B cell (primary cell): ENCODE results near the gene PHF12.

Experiments used
- EZH2 ChIP-seq: IDR thresholded peaks from 2 replicates; pipeline ENCODE4 v1.6.1; 2012; ENCODE audit warnings: borderline replicate concordance, low read depth, mild to moderate bottlenecking, moderate library complexity, low read length; ENCODE audit not compliant: insufficient read depth, poor library complexity, severe bottlenecking
- TF ChIP-seq, protein P1 (sequence below): fragments of 200-600 bp; IDR thresholded peaks from one replicate; pipeline ENCODE4 v1.8.0; 2022; ENCODE audit warnings: antibody characterized with exemption, mild to moderate bottlenecking

DNA sequence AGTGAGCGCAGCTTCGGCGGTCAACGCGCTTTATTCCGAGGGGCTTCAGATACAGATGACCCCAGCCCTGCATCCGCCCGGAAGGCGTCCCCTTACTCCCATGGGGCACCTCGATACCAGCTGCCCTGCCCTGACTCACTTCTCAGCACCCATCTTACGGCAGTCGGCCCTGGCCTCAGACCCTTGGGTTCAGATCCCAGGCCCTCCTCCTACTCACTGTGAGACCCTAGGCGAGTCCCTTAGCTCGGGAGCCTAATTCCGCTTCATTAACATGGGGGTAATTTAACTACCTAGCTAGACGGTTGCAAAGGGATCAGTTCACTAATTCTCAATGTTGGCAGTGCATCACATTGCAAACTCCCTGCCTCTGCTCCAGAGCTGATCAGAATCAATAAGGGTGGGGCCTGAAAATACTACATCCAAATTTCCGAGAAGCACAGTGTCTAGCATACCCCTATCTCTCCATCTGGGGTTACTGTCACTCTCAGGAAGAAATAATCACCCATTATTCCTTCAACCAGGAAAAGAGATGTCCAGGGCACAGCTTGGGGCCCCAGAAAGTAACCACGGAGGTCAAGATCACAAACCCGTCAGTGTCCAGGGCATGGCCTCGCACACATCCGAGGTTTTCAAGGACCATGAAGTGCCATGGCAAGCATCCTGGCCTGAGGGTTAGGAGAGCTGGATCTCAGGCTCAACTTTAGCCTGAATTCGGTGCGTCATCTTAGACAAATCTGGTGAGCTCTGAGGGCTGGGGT is 53.4 kb downstream of the PHF12 start:
- no peak for TF ChIP-seq EZH2
- TF ChIP-seq, protein P1, sequence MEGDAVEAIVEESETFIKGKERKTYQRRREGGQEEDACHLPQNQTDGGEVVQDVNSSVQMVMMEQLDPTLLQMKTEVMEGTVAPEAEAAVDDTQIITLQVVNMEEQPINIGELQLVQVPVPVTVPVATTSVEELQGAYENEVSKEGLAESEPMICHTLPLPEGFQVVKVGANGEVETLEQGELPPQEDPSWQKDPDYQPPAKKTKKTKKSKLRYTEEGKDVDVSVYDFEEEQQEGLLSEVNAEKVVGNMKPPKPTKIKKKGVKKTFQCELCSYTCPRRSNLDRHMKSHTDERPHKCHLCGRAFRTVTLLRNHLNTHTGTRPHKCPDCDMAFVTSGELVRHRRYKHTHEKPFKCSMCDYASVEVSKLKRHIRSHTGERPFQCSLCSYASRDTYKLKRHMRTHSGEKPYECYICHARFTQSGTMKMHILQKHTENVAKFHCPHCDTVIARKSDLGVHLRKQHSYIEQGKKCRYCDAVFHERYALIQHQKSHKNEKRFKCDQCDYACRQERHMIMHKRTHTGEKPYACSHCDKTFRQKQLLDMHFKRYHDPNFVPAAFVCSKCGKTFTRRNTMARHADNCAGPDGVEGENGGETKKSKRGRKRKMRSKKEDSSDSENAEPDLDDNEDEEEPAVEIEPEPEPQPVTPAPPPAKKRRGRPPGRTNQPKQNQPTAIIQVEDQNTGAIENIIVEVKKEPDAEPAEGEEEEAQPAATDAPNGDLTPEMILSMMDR: no peak
